HG03460 (cell line): ENCODE results near the gene ZBTB8B.
"Not testable (repeated sequence)": the region's sequence is repeated elsewhere in the genome, so short reads cannot be mapped to it uniquely, and the experiment has no call there.

ENCODE experiments used
- ATAC-seq: cut with Tn5 transposase; IDR thresholded peaks from one replicate; pipeline ENCODE4 v1.9.1; 2021; ENCODE audit not compliant: unreplicated experiment

Gene ZBTB8B

GRCh38 chr1:32468791-32469190 is 3.9 kb downstream of the ZBTB8B start:
- ATAC-seq: no peak

GRCh38 chr1:32470431-32470830 is 5.6 kb downstream of the ZBTB8B start:
- no peak for ATAC-seq

GRCh38 chr1:32470991-32471694 is 6.3 kb downstream of the ZBTB8B start:
- no peak for ATAC-seq

GRCh38 chr1:32471695-32472362 is 7.0 kb downstream of the ZBTB8B start:
- no peak for ATAC-seq

- ATAC-seq: not testable (repeated sequence)
These were observed 8.1 kb downstream of the ZBTB8B start for GRCh38 chr1:32472966-32473365.

GRCh38 chr1:32474954-32475353 is 10.1 kb downstream of the ZBTB8B start:
- ATAC-seq: no peak

GRCh38 chr1:32480003-32480402 is 15.1 kb downstream of the ZBTB8B start:
- no peak for ATAC-seq

- no peak for ATAC-seq
These were observed 15.9 kb downstream of the ZBTB8B start for GRCh38 chr1:32480761-32481160.

GRCh38 chr1:32481788-32482187 is 16.9 kb downstream of the ZBTB8B start:
- ATAC-seq: not testable (repeated sequence)

- ATAC-seq: no peak
These were observed 20.8 kb downstream of the ZBTB8B start for GRCh38 chr1:32485554-32486255.

GRCh38 chr1:32486463-32487113 is 21.7 kb downstream of the ZBTB8B start:
- ATAC-seq: no peak

- no peak for ATAC-seq
These were observed 22.3 kb downstream of the ZBTB8B start for GRCh38 chr1:32487182-32487581.

GRCh38 chr1:32489774-32490454 is 25.0 kb downstream of the ZBTB8B start:
- ATAC-seq: no peak

- no peak for ATAC-seq
These were observed 26.5 kb downstream of the ZBTB8B start for GRCh38 chr1:32491386-32491785.

GRCh38 chr1:32494196-32494595 is 29.3 kb downstream of the ZBTB8B start:
- ATAC-seq: no peak

GRCh38 chr1:32494711-32495337 is 30.0 kb downstream of the ZBTB8B start:
- ATAC-seq: no peak

GRCh38 chr1:32496127-32496526 is 31.3 kb downstream of the ZBTB8B start:
- no peak for ATAC-seq

- no peak for ATAC-seq
These were observed 33.9 kb downstream of the ZBTB8B start for GRCh38 chr1:32498751-32499150.

- no peak for ATAC-seq
These were observed 35.7 kb downstream of the ZBTB8B start for GRCh38 chr1:32500387-32501209.

GRCh38 chr1:32501865-32502264 is 37.0 kb downstream of the ZBTB8B start:
- no peak for ATAC-seq
